PC-3 (cell line): ENCODE measurements around the gene SHE. TPM values are rescaled to one million over a fixed set of nuclear protein-coding genes. Genes with fewer than 3 reads are reported as not detected.

Experiments
- ATAC-seq: fragments of 200-7000 bp; cut with Tn5 transposase; 2 replicates; pipeline ENCODE4 v1.9.1; 2020; ENCODE audit warnings: mild to moderate bottlenecking, moderate library complexity
- BruUV-seq: library from RNA; stranded (reverse); fragments of 400-500 nt; replicated peaks from 2 replicates; lab custom pipeline; 2021; lab: Mats Ljungman, UMichigan
- CTCF ChIA-PET: fragments of 300-600 bp; sonication (Branson Sonifier 250); formaldehyde crosslinking; loops from one replicate; lab custom pipeline; 2022; ENCODE audit warnings: antibody characterized with exemption; lab: Charles Lee
- POLR2A ChIA-PET: fragments of 300-600 bp; sonication (Branson Sonifier 250); formaldehyde crosslinking; loops from one replicate; lab custom pipeline; 2022; ENCODE audit warnings: antibody characterized with exemption; ENCODE audit not compliant: unreplicated experiment; lab: Charles Lee
- DNase-seq: peaks from one replicate; pipeline ENCODE4 v3.0.0-alpha.2; 2015
- H2AFZ ChIP-seq: fragments of 300-600 bp; sonication (generic); 2 replicates; pipeline ENCODE4 v1.6.0; 2016; ENCODE audit warnings: antibody characterized with exemption, low read length
- H3F3A ChIP-seq: fragments of 300-600 bp; sonication (generic); one replicate; pipeline ENCODE4 v1.6.0; 2017; ENCODE audit warnings: antibody characterized with exemption, low read length, control low read depth, mild to moderate bottlenecking; ENCODE audit not compliant: unreplicated experiment
- H3K27ac ChIP-seq: fragments of 300-600 bp; sonication (generic); 2 replicates; pipeline ENCODE4 v1.5.1; 2016; ENCODE audit warnings: mild to moderate bottlenecking, low read length
- H3K27me3 ChIP-seq: fragments of 300-600 bp; sonication (generic); 2 replicates; pipeline ENCODE4 v1.6.1; 2016; ENCODE audit warnings: low read length, mixed read lengths
- H3K36me3 ChIP-seq: fragments of 300-600 bp; sonication (generic); 2 replicates; pipeline ENCODE4 v1.6.1; 2016; ENCODE audit warnings: low read depth, mixed run types, low read length, mixed read lengths
- H3K4me1 ChIP-seq: fragments of 300-600 bp; sonication (generic); 2 replicates; pipeline ENCODE4 v1.5.1; 2016; ENCODE audit warnings: low read length; ENCODE audit not compliant: insufficient read depth
- H3K4me2 ChIP-seq: fragments of 300-600 bp; sonication (generic); 2 replicates; pipeline ENCODE4 v1.6.0; 2016; ENCODE audit warnings: low read length
- H3K4me3 ChIP-seq: fragments of 300-600 bp; sonication (generic); 2 replicates; pipeline ENCODE4 v1.5.1; 2016; ENCODE audit warnings: mild to moderate bottlenecking, low read length, mixed read lengths
- H3K79me2 ChIP-seq: fragments of 300-600 bp; sonication (generic); 2 replicates; pipeline ENCODE4 v1.6.1; 2017; ENCODE audit warnings: low read length, mixed read lengths
- H3K9ac ChIP-seq: fragments of 300-600 bp; sonication (generic); 2 replicates; pipeline ENCODE4 v1.6.0; 2016; ENCODE audit warnings: mild to moderate bottlenecking, low read length
- H3K9me2 ChIP-seq: fragments of 300-600 bp; sonication (generic); replicated peaks from 2 replicates; pipeline ENCODE4 v1.6.1; 2016; ENCODE audit warnings: mixed run types, low read length, mixed read lengths
- H3K9me3 ChIP-seq: fragments of 300-600 bp; sonication (generic); 2 replicates; pipeline ENCODE4 v1.6.1; 2016; ENCODE audit warnings: low read length, mixed read lengths
- H4K20me1 ChIP-seq: fragments of 300-600 bp; sonication (generic); 2 replicates; pipeline ENCODE4 v1.6.1; 2016; ENCODE audit warnings: low read length, mixed read lengths
- CTCF ChIP-seq: fragments of 300-600 bp; sonication (generic); conservative IDR thresholded peaks from 2 replicates; pipeline ENCODE4 v1.5.1; 2017; ENCODE audit warnings: antibody characterized with exemption, low read depth, mild to moderate bottlenecking, low read length
- EZH2 ChIP-seq: fragments of 300-600 bp; sonication (generic); IDR thresholded peaks from one replicate; pipeline ENCODE4 v1.6.1; 2017; ENCODE audit warnings: antibody characterized with exemption, mild to moderate bottlenecking, low read length; ENCODE audit not compliant: unreplicated experiment
- EZH2phosphoT487 ChIP-seq: fragments of 300-600 bp; sonication (generic); IDR thresholded peaks from 2 replicates; pipeline ENCODE4 v1.6.1; 2018; ENCODE audit warnings: mild to moderate bottlenecking, antibody characterized with exemption, low read length, borderline replicate concordance
- intact Hi-C: fragments of 100-400 bp; cut with micrococcal nuclease; formaldehyde crosslinking; loops from 2 replicates; pipeline ENCODE4 v1.9.0; 2023
- total RNA-seq: library from RNA; depleted of rRNA; stranded (reverse); fragments of >200 nt; gene quantifications from 2 replicates; pipeline ENCODE4 v1.2.3, GENCODE V29; 2014

SHE gene
- total RNA-seq, 1 experiment from 2014 or later: not detected

- no peak for ATAC-seq
- CTCF ChIA-PET: no interaction called here
- intact Hi-C loops: no loop called here
- Histone ChIP-seq H3K27me3 (no peaks in the 10 kb centered on the region), H2AFZ (no peak overlapping the region), H3K4me2 (no peak overlapping the region), H3K9me3 (no peaks in the 10 kb centered on the region), H3K9ac (no peak overlapping the region), H3K9me2 (no peaks in the 10 kb centered on the region), H4K20me1 (no peaks in the 10 kb centered on the region), H3K27ac (no peak overlapping the region), H3K36me3 (peaks cover 7% of the 10 kb centered on the region; the same call in 1 of the 2 replicates), H3K4me3 (no peak overlapping the region), H3K79me2 (no peaks in the 10 kb centered on the region), H3K4me1 (peaks cover 9% of the 10 kb centered on the region), H3F3A (no peaks in the 10 kb centered on the region)
- POLR2A ChIA-PET: no interaction called here
- no peak for DNase-seq
- TF ChIP-seq EZH2phosphoT487 (no peak), EZH2 (no peak), CTCF (no peak)
- BruUV-seq: no TSS peak
Observed at GRCh38 chr1:154459080-154459479, 43.1 kb downstream of the SHE start.

GRCh38 chr1:154456631-154457030, 45.6 kb downstream of the SHE start:
- no TSS peak for BruUV-seq
- no peak overlapping the region for H3K4me3 ChIP-seq
- H4K20me1 ChIP-seq: no peaks in the 10 kb centered on the region
- H3K27me3 ChIP-seq: no peaks in the 10 kb centered on the region
- H3K9me2 ChIP-seq: no peaks in the 10 kb centered on the region
- DNase-seq (no peak), ATAC-seq (no peak)
- peaks cover 7% of the 10 kb centered on the region for H3K4me1 ChIP-seq
- H3K36me3 ChIP-seq: peaks cover 7% of the 10 kb centered on the region; the same call in 1 of the 2 replicates
- CTCF ChIA-PET: no interaction called here
- H2AFZ ChIP-seq: no peak overlapping the region
- H3K79me2 ChIP-seq: no peaks in the 10 kb centered on the region
- H3K9me3 ChIP-seq: no peaks in the 10 kb centered on the region
- no peak overlapping the region for H3K9ac ChIP-seq
- H3F3A ChIP-seq: no peaks in the 10 kb centered on the region
- intact Hi-C loops: no loop called here
- no peak overlapping the region for H3K4me2 ChIP-seq
- POLR2A ChIA-PET: no interaction called here
- H3K27ac ChIP-seq: no peak overlapping the region
- TF ChIP-seq EZH2phosphoT487 (no peak), EZH2 (no peak), CTCF (no peak)

- ChIA-PET POLR2A (no interaction called here), CTCF (no interaction called here)
- H4K20me1 ChIP-seq: no peaks in the 10 kb centered on the region
- H3K9ac ChIP-seq: no peak overlapping the region
- peaks cover 7% of the 10 kb centered on the region; the same call in 1 of the 2 replicates for H3K36me3 ChIP-seq
- H3K4me1 ChIP-seq: peaks cover 7% of the 10 kb centered on the region
- no peak overlapping the region for H3K4me3 ChIP-seq
- DNase-seq: no peak
- H3K27ac ChIP-seq: no peak overlapping the region
- intact Hi-C loops: no loop called here
- H3K9me3 ChIP-seq: no peaks in the 10 kb centered on the region
- no peak overlapping the region for H3K4me2 ChIP-seq
- no peak overlapping the region for H2AFZ ChIP-seq
- H3K27me3 ChIP-seq: no peaks in the 10 kb centered on the region
- ATAC-seq: no peak
- no peaks in the 10 kb centered on the region for H3K9me2 ChIP-seq
- no peaks in the 10 kb centered on the region for H3K79me2 ChIP-seq
- no peaks in the 10 kb centered on the region for H3F3A ChIP-seq
- TF ChIP-seq EZH2phosphoT487: no peak
- no TSS peak for BruUV-seq
Observed at GRCh38 chr1:154454386-154455120, 47.7 kb downstream of the SHE start.
